GM23338 (cell line): ENCODE measurements around the gene NCAPD2. TPM values are rescaled to one million over a fixed set of nuclear protein-coding genes. Genes with fewer than 3 reads are reported as not detected.

Experiments
- ATAC-seq: fragments of 200-7000 bp; cut with Tn5 transposase; 3 replicates; pipeline ENCODE4 v1.9.1; 2020
- DNase-seq: peaks from one replicate; pipeline ENCODE4 v3.0.0-alpha.2; 2015; ENCODE audit warnings: low spot score
- H2AFZ ChIP-seq: fragments of 200-600 bp; sonication (generic); 2 replicates; pipeline ENCODE4 v1.8.0; 2016; ENCODE audit warnings: antibody characterized with exemption, mild to moderate bottlenecking, moderate library complexity
- H3F3A ChIP-seq: fragments of 200-600 bp; sonication (generic); replicated peaks from 2 replicates; pipeline ENCODE4 v1.8.0; 2017; ENCODE audit warnings: antibody characterized with exemption, mixed run types, low read depth
- H3K27ac ChIP-seq: fragments of 200-600 bp; sonication (generic); 2 replicates; pipeline ENCODE4 v1.6.1; 2016; ENCODE audit warnings: low read depth
- H3K27me3 ChIP-seq: fragments of 200-600 bp; sonication (generic); 2 replicates; pipeline ENCODE4 v1.8.0; 2016; ENCODE audit warnings: mild to moderate bottlenecking, mixed run types, moderate library complexity; ENCODE audit not compliant: insufficient read depth
- H3K36me3 ChIP-seq: fragments of 200-600 bp; sonication (generic); 2 replicates; pipeline ENCODE4 v1.8.0; 2016; ENCODE audit warnings: mild to moderate bottlenecking; ENCODE audit not compliant: insufficient read depth
- H3K4me1 ChIP-seq: fragments of 200-600 bp; sonication (generic); 2 replicates; pipeline ENCODE4 v1.8.0; 2016; ENCODE audit warnings: mild to moderate bottlenecking, moderate library complexity; ENCODE audit not compliant: insufficient read depth
- H3K4me2 ChIP-seq: fragments of 200-600 bp; sonication (generic); 2 replicates; pipeline ENCODE4 v1.7.1; 2017; ENCODE audit warnings: mixed run types
- H3K4me3 ChIP-seq: fragments of 200-600 bp; sonication (generic); 2 replicates; pipeline ENCODE4 v1.6.1; 2016; ENCODE audit warnings: mixed run types
- H3K79me2 ChIP-seq: fragments of 200-600 bp; sonication (generic); replicated peaks from 2 replicates; pipeline ENCODE4 v1.8.0; 2017; ENCODE audit warnings: mild to moderate bottlenecking; ENCODE audit not compliant: insufficient read depth
- H3K9me2 ChIP-seq: fragments of 200-600 bp; sonication (generic); 2 replicates; pipeline ENCODE4 v1.8.0; 2017; ENCODE audit not compliant: insufficient read depth
- H4K20me1 ChIP-seq: fragments of 200-600 bp; sonication (generic); replicated peaks from 2 replicates; pipeline ENCODE4 v1.8.0; 2017; ENCODE audit warnings: mild to moderate bottlenecking; ENCODE audit not compliant: insufficient read depth
- H3K27ac Mint-ChIP-seq: 2 replicates; pipeline ENCODE4 v1.8.0; 2020; ENCODE audit warnings: inconsistent platforms, mild to moderate bottlenecking, moderate library complexity, mixed read lengths
- H3K27me3 Mint-ChIP-seq: 3 replicates; pipeline ENCODE4 v1.8.0; 2022; ENCODE audit warnings: low read depth, mild to moderate bottlenecking, moderate library complexity, mixed read lengths, inconsistent platforms; ENCODE audit not compliant: insufficient read depth, poor library complexity
- H3K36me3 Mint-ChIP-seq: 3 replicates; pipeline ENCODE4 v1.8.0; 2021; ENCODE audit warnings: low read depth, mild to moderate bottlenecking, inconsistent platforms, moderate library complexity, mixed read lengths
- H3K4me1 Mint-ChIP-seq: 3 replicates; pipeline ENCODE4 v1.8.0; 2020; ENCODE audit warnings: mild to moderate bottlenecking, inconsistent platforms, mixed read lengths
- H3K4me3 Mint-ChIP-seq: 3 replicates; pipeline ENCODE4 v1.8.0; 2021; ENCODE audit warnings: moderate library complexity, mild to moderate bottlenecking, inconsistent platforms, mixed read lengths
- H3K9me3 Mint-ChIP-seq: 3 replicates; pipeline ENCODE4 v1.8.0; 2020; ENCODE audit warnings: moderate library complexity, mild to moderate bottlenecking, inconsistent platforms, mixed read lengths
- CTCF ChIP-seq, 2 experiments: fragments of 200-600 bp in 1 of 2; sonication (generic) in 1 of 2; conservative IDR thresholded peaks; 2 replicates each; pipeline versions ENCODE4 v1.5.1 to v1.6.1; 2016 to 2017; ENCODE audit warnings: antibody characterized with exemption in 2 of 2, low read depth in 2 of 2, mild to moderate bottlenecking in 2 of 2, moderate library complexity in 1 of 2
- EZH2 ChIP-seq: fragments of 200-600 bp; sonication (generic); IDR thresholded peaks from one replicate; pipeline ENCODE4 v1.8.0; 2017; ENCODE audit warnings: antibody characterized with exemption, mild to moderate bottlenecking, low read depth; ENCODE audit not compliant: unreplicated experiment
- EZH2phosphoT487 ChIP-seq: fragments of 200-600 bp; sonication (generic); IDR thresholded peaks from one replicate; pipeline ENCODE4 v1.8.1; 2018; ENCODE audit warnings: antibody characterized with exemption; ENCODE audit not compliant: unreplicated experiment
- POLR2AphosphoS5 ChIP-seq: IDR thresholded peaks from 2 replicates; pipeline ENCODE4 v1.6.1; 2016; ENCODE audit warnings: antibody characterized with exemption, low read depth
- STAT1 ChIP-seq: IDR thresholded peaks from one replicate; pipeline ENCODE4 v1.6.1; 2016; ENCODE audit warnings: antibody characterized with exemption; ENCODE audit not compliant: unreplicated experiment
- ZNF462 ChIP-seq: fragments of 250-450 bp; sonication (Bioruptor Pico); IDR thresholded peaks from 2 replicates; pipeline ENCODE4 v1.5.0; 2020; ENCODE audit warnings: mild to moderate bottlenecking, moderate library complexity
- polyA plus RNA-seq: library from polyadenylated mRNA; unstranded; fragments of >200 nt; fragmentation: Nextera tagmentation; extraction: Ambion mirVana; gene quantifications from 2 replicates; pipeline ENCODE4 v1.2.1, GENCODE V29; 2016
- total RNA-seq: library from RNA; depleted of rRNA; stranded (reverse); fragments of >200 nt; shearing (Covaris generic); gene quantifications from 2 replicates; pipeline ENCODE4 v1.2.3, GENCODE V29; 2014

NCAPD2 gene
- total and polyA plus RNA-seq, 2 experiments from 2014 or later, result 34.2 to 217 TPM

GRCh38 chr12:6463216-6463615 is 30.7 kb upstream of the NCAPD2 start (continued):
- no peak for TF ChIP-seq ZNF462
- no peak for TF ChIP-seq POLR2AphosphoS5
- no peak for TF ChIP-seq CTCF (conservative IDR thresholded peaks at IDR 0.05; ENCODE audit: low read depth in 2 of 2)
- TF ChIP-seq EZH2, result no peak
- TF ChIP-seq EZH2phosphoT487, result no peak
- TF ChIP-seq STAT1, result no peak

GRCh38 chr12:6463858-6464257 is 30.0 kb upstream of the NCAPD2 start:
- Mint-ChIP-seq H3K27me3 (peaks cover 15% of the 10 kb centered on the region), H3K36me3 (peaks cover 61% of the 10 kb centered on the region), H3K4me3 (no peak overlapping the region), H3K27ac (peak overlapping the region; percentile 11; the same call in 1 of the 2 replicates), H3K4me1 (no peaks in the 10 kb centered on the region; the same call in 1 of the 3 replicates), H3K9me3 (no peaks in the 10 kb centered on the region)
- Histone ChIP-seq H3K79me2 (peaks cover 8% of the 10 kb centered on the region), H3K4me1 (no peaks in the 10 kb centered on the region), H3K27ac (no peak overlapping the region), H2AFZ (no peak overlapping the region), H3K27me3 (no peaks in the 10 kb centered on the region), H3K9me2 (no peaks in the 10 kb centered on the region), H3K36me3 (peaks cover 12% of the 10 kb centered on the region), H4K20me1 (peaks cover 3% of the 10 kb centered on the region), H3F3A (0 out of 2 replicates have a peak, but pooled peaks cover 4% of the 10 kb centered on the region), H3K4me3 (no peak overlapping the region), H3K4me2 (no peak overlapping the region)
- ATAC-seq, result no peak
- DNase-seq, result no peak
- no peak for TF ChIP-seq ZNF462
